K562 (cell line): ENCODE results near the gene MGAT4B.

Experiments used
- CBX5 ChIP-seq: IDR thresholded peaks from 2 replicates; pipeline ENCODE4 v1.6.1; 2014; ENCODE audit warnings: low read depth, borderline replicate concordance
- CHD2 ChIP-seq: IDR thresholded peaks from 2 replicates; pipeline ENCODE4 v1.6.1; 2011; ENCODE audit warnings: low read depth, low read length
- JUND ChIP-seq, 2 experiments: IDR thresholded peaks; 2 replicates in 1 of 2; 3 replicates in 1 of 2; pipeline ENCODE4 v1.6.1; 2011; ENCODE audit warnings: borderline replicate concordance in 2 of 2, low read depth in 2 of 2, low read length in 2 of 2, improper control_type of control experiment in 1 of 2, missing biosample characterization in 1 of 2, missing genetic modification characterization in 1 of 2, missing genetic modification reagents in 1 of 2
- MYNN ChIP-seq, 2 experiments: sonication (generic); formaldehyde crosslinking in 1 of 2; IDR thresholded peaks; 2 replicates each; pipeline versions ENCODE4 v1.5.0 to v1.6.1; 2016 to 2020; ENCODE audit warnings: antibody characterized with exemption in 1 of 2, missing genetic modification reagents in 1 of 2

- TF ChIP-seq MYNN (IDR thresholded peaks at IDR 0.05) = no peak
- no peak for TF ChIP-seq MYNN (CRISPR knock-in tag; IDR thresholded peaks at IDR 0.05)
- no peak for TF ChIP-seq JUND (IDR thresholded peaks at IDR 0.05; ENCODE audit: borderline replicate concordance, low read depth, low read length)
- no peak for TF ChIP-seq JUND (tag; IDR thresholded peaks at IDR 0.05; ENCODE audit: borderline replicate concordance, low read depth, low read length)
- no peak for TF ChIP-seq CBX5
- TF ChIP-seq CHD2 = no peak
Measured at GRCh38 chr5:179793468-179794139, 13.1 kb downstream of the MGAT4B start, which contains the start of gene LTC4S.
